D341Med (cell line): Measurements from ENCODE around the gene MAPK13.
"Not testable (repeated sequence)": the region's sequence is repeated elsewhere in the genome, so short reads cannot be mapped to it uniquely, and the experiment has no call there.

Experiments used
- DNase-seq: peaks from one replicate; pipeline ENCODE4 v3.0.0; 2012; ENCODE audit warnings: low spot score

The MAPK13 gene

GRCh38 chr6:36127462-36128016 is 2.8 kb upstream of the MAPK13 start:
- DNase-seq: no peak

GRCh38 chr6:36128073-36128472 is 2.2 kb upstream of the MAPK13 start:
- peak; percentile 6 for DNase-seq

GRCh38 chr6:36128793-36129192 is 1.5 kb upstream of the MAPK13 start:
- no peak for DNase-seq

- not testable (repeated sequence) for DNase-seq
Observed at GRCh38 chr6:36129334-36129733, 979 bp upstream of the MAPK13 start.

GRCh38 chr6:36130667-36131510 is 576 bp downstream of the MAPK13 start:
- no peak for DNase-seq

- no peak for DNase-seq
Observed at GRCh38 chr6:36131511-36132245, 1.4 kb downstream of the MAPK13 start.

GRCh38 chr6:36132246-36132895 is 2.1 kb downstream of the MAPK13 start:
- no peak for DNase-seq

- DNase-seq: peak; percentile 7
Observed at GRCh38 chr6:36133148-36133547, 2.8 kb downstream of the MAPK13 start.

- no peak for DNase-seq
Observed at GRCh38 chr6:36133912-36134311, 3.6 kb downstream of the MAPK13 start.

- peak; percentile 18 for DNase-seq
Observed at GRCh38 chr6:36135053-36135731, 4.9 kb downstream of the MAPK13 start.

- DNase-seq: peak; percentile 13
Observed at GRCh38 chr6:36136034-36136433, 5.7 kb downstream of the MAPK13 start.

GRCh38 chr6:36136551-36136950 is 6.2 kb downstream of the MAPK13 start:
- DNase-seq: peak; percentile 4

- DNase-seq: peak; percentile 33
Observed at GRCh38 chr6:36138667-36139066, 8.4 kb downstream of the MAPK13 start.

- DNase-seq: peak; percentile 79
Observed at GRCh38 chr6:36139431-36139830, 9.1 kb downstream of the MAPK13 start.

GRCh38 chr6:36139991-36140710 is 9.8 kb downstream of the MAPK13 start:
- DNase-seq: peak; percentile 71

- no peak for DNase-seq
Observed at GRCh38 chr6:36141091-36141490, 10.8 kb downstream of the MAPK13 start.

- DNase-seq: no peak
Observed at GRCh38 chr6:36141961-36142360, 11.6 kb downstream of the MAPK13 start.

- DNase-seq: no peak
Observed at GRCh38 chr6:36142971-36143838, 12.9 kb downstream of the MAPK13 start.

GRCh38 chr6:36145495-36145894 is 15.2 kb downstream of the MAPK13 start:
- DNase-seq: no peak

- DNase-seq: no peak
Observed at GRCh38 chr6:36147294-36147693, 17.0 kb downstream of the MAPK13 start.
